Hindlimb muscle (tissue), 1 donor: ENCODE measurements around the gene TBC1D28. TPM values are rescaled to one million over a fixed set of nuclear protein-coding genes. Genes with fewer than 3 reads are reported as not detected.
"Not testable (repeated sequence)": the region's sequence is repeated elsewhere in the genome, so short reads cannot be mapped to it uniquely, and the experiment has no call there.

Experiments
- DNase-seq: peaks from one replicate; pipeline ENCODE4 v3.0.0-alpha.2; 2013
- polyA plus RNA-seq: library from polyadenylated mRNA; unstranded; fragments of 120-200 nt; gene quantifications from one replicate; pipeline ENCODE4 v1.2.1, GENCODE V29; 2013; ENCODE audit not compliant: insufficient read length

Gene TBC1D28
- 0.36 TPM for polyA plus RNA-seq

DNA sequence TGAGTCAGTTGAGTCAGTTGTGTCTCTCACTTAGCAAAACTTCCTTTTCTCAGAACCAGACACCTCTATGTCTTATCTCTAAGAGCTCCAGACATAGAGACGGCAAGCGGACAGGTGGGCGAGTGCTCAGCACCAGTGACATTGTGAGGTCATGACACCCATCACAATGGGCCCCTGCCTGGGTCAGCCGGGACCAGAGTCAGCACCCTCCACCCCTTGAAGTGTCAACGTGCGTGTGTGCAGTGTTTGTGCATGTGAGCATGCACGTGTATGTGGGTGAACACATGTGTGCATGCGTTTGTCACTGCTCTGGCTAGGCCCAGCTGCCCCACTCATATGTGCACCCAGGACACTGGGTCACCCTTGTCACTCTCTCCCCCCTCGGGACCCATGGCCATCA is at the start of gene TBC1D28:
Gene TBC1D28, minus strand, starts transcription at position 101 of the 400 bp plus-strand sequence. CDS start 3,039 bp downstream, outside the sequence.
- DNase-seq: not testable (repeated sequence)

DNA sequence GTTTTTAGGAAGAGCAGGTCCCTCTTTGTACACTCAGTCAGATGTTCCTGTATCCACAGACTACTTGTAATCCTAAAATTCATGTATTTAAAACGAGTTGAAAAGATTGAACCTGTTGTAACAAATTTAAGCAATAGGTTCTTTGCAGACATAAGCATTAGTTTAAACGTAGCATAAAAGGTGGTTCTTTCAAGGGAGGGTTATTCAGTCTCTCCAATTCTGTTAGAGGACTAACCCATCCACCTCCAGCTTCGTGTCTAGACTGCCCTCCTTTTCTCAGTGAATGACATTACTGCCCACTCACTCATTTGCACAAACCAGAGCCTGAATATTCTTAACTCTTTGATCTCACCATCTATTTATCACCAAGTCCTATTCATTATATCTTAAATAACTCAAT is 38.5 kb upstream of the TBC1D28 start:
- not testable (repeated sequence) for DNase-seq

DNA sequence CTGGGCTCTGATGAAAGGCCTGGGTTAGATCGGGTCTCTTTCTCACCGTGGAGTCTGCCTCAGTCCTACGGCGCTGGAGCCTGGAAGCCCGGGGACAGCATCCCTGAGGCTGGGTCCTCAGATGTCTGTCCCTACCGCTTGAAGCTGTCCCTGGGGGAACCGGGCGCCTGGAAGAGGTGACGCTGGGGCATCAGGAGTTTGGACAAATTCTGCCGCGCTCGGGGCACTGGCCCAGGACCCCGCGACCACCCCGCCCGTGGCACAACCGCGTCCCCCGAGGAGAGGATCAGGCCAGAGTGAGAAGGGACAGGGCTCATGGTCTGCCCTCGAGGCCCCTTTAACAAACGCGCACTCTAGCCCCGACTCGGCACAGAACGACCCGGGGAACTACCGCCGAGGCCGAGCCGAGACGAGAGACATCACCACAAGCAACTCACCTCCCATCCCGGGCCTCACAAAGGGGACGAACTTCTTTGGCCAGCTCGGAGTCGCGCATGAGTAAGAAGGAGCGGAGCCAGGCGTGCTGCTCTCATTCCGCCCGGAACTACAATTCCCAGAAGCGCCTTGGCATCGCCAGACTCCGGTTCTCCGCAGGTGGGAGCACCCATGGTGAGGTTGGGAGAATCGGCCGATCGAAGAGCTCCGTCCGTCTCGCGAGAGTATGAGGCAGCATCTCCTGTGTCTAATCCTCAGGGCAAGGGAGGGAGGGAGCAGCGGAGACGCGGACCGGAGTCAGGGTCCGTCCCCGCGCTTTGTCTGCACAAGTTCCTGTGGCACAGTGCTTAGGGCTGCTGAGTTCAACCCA is 37.8 kb upstream of the TBC1D28 start, which contains the start of gene FOXO3B:
Gene FOXO3B, minus strand, starts transcription at position 548 of the 805 bp plus-strand sequence. CDS start 663 bp downstream, outside the sequence.
- DNase-seq: peak; percentile 78

DNA sequence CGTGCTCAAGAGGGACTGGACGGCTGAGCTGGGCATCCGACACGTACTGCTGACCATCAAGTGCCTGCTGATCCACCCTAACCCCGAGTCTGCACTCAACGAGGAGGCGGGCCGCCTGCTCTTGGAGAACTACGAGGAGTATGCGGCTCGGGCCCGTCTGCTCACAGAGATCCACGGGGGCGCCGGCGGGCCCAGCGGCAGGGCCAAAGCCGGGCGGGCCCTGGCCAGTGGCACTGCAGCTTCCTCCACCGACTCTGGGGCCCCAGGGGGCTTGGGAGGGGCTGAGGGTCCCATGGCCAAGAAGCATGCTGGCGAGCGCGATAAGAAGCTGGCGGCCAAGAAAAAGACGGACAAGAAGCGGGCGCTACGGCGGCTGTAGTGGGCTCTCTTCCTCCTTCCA is 33.2 kb upstream of the TBC1D28 start:
- DNase-seq: not testable (repeated sequence)

DNA sequence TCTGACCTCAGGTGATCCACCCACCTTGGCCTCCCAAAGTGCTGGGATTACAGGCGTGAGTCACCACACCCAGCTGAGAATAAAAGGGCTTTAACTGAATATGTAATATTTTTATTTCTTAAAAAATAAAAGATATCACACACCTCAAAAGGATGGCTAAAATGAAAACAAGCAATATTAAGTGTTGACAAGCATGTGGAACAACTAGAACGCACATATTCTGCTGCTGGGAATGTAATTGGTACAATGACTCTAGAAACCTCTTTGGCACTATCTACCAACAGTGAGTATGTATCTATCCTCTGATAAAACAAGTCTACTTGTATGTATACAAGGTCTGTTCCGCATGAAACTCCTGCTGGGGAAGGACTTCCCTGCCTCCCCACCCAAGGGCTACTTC is 32.7 kb upstream of the TBC1D28 start:
- DNase-seq: not testable (repeated sequence)

DNA sequence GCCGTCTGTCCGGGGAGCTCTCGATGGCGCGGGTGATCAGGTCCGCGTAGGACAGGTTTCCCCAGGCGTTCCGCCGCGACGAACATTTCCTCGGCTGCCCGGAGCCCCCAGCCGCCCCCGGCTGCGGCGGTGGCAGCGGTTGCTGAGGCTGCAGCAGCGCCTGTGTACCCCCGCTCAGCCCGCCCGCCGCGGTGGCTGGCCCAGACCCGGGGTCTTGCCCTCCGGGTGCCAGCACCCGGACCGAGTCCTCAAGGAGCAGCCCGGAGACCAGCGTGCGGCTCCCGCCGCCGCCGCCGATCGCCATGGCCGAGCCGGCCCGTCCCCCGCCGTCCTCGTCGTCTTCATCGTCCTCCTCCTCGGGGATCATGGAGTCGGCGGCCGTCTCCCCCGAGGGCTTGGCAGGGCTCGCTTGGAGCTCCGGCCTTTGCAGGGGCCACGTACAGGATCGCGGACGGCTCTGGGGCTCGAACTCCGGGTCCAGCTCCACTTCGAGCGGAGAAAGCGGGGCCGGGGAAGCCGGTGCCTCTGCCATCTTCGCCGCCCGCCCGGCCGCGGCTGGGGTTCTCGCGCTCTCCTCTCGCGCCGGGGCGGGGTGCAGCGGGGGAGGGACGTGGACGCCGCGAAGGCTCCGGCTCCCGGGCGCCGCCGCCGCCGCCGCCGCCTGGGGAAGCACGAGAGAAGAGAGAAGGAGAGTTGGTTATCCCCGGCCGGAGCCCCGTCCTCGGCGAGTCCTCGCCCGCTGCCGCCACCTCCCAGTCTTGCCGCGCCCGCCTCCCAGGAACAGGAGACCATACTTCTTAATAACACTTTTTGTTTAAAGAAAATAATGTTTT is 28.4 kb upstream of the TBC1D28 start:
- DNase-seq: not testable (repeated sequence)

DNA sequence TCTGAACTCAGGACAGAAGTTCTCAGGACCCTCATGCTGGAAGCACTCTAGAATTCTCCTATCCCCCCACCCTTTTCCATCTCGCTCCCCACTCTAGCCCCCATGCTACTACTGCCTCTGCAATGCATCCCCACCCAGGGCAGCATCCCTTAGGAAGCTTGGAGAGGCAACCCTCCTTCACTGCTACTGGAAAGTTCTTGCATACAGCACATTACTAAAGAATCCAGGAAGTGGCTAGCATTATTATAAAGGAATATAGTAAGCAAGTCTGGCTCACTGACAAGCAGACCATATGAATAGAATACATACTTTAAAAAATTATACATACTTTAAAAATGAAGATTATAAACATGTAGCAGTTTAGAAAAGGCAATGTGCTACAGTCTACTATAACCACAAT is 24.4 kb upstream of the TBC1D28 start:
- not testable (repeated sequence) for DNase-seq

DNA sequence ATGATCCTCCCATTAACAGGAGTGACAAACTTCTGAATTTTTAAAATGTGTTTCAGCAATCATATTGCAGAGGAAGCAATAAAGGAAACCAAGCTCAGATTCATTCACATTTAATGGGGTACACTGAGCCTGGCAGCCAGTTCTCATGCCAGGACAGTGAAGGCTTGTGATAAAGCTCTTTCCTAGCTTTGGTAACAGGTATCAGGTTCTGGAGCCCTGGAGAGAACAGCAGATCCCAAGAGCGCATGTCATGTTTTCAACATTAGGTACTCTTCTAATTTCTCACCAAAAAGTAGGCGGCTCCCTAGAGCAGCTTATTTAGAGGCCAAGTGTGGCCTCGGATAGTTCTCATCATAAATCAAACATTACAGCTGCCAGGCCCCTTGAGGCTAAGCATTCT is 23.3 kb upstream of the TBC1D28 start:
- DNase-seq: not testable (repeated sequence)

DNA sequence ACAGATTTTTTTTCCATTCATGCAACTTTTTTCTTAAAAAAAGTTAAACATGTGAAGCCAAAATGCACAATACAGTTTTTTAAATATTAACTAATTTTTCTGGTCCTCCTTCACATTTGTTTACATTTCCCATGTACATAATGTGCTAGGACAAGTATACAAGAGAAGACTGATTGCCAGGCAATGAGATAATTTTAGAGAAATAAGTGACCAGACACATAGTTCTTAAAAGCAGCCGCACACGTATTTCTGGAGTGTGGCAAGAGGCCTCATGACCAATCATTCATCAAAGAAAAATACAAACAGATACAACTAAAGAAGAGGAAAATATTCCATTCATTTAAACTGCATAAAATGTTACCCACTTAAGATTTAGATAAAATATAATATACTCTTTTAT is 22.1 kb upstream of the TBC1D28 start:
- not testable (repeated sequence) for DNase-seq

DNA sequence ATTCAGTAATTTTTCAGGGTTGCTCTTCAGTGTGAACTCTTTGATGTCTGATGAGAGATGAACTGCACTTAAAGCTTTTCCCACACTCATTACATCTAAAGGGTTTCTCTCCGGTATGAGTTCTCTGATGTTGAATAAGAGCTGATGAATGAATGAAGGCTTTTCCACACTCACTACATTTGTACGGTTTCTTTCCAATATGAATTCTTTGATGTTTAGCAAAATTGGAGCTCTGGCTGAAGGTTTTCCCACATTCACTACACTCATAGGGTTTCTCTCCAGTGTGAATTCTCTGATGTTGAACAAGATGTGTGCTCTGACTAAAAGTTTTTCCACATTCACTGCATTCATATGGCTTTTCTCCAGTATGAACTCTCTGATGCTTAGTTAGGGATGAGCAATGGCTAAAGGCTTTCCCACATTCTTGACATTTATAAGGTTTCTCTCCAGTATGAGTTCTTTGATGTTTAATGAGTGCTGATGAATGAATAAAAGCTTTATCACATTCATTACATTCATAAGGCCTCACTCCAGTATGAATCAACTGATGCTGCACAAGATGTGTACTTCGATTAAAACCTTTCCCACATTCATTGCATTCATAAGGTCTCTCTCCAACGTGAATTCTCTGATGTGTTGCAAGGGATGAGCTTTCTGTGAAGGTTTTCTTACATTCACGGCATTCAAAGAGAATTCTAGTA is 17.9 kb upstream of the TBC1D28 start:
- not testable (repeated sequence) for DNase-seq

DNA sequence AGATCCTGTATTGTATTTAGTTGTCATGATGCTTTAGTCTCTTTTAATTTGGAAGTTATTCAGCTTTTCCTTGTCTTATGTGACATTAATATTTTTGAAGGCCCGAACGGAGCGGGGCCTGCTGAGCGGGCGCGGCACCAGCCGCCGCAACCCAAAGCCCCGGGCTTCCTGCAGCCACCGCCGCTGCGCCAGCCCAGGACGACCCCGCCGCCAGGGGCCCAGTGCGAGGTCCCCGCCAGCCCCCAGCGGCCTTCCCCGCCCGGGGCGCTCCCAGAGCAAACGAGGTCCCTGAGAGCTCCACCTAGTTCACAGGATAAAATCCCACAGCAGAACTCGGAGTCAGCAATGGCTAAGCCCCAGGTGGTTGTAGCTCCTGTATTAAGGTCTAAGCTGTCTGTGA is 5.9 kb upstream of the TBC1D28 start:
- DNase-seq: not testable (repeated sequence)

DNA sequence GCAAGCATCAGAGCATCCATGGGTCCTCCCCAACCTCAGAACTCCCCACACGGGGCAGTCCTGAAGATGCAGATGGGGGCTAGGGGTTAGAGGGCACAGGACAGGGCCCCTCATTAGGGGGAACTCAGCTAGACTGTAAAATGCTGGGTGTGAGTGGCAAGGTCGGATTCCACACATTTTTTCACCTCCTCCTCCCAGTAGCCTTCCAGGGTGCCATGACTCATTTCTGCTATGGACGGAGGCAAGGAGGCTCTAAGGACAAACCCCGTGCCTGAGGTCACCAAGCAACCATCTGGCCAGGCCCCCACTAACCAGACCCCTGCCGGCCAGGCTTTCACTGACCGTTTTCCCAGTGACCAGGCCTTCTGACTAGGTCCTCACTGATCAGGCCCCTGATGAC is 1.1 kb downstream of the TBC1D28 start:
- not testable (repeated sequence) for DNase-seq

DNA sequence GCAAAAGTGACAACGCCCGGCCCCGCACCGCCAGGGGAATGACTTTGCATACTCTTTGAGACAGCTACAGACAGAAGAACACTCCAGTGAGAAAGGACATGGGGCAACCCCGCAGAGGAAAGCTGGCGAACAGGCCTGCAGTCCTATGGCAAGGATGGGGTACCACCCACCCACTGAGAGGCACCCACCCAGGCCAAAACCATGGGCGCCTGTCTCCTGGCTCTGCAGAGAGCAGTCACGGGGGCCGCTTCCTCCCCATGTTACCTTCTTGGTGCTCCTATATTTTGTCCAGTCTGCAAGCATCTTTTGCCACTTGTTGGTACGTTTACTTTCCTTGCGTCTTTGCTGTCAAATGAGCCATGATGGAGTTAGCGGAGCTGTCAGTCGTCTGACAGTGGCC is 5.8 kb downstream of the TBC1D28 start:
- not testable (repeated sequence) for DNase-seq

DNA sequence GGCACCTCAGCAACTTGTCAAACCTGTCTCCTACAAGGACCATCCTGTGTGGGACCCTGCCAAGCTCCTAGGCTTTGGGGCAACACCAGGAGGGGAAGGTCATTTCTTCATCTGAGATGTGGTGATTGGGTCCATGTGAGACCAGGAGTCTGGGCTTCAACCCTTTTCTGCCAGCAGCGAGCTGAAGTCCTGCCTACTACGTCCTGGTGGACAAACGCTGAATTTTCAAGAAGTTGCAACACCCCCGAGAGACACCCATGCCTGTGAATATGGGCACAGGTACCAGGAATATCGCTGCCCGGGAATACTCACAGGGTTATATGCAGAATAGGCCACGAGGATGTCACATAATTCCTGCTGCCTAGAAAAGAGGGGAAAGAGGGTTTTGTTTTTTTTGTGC is 8.0 kb downstream of the TBC1D28 start:
- not testable (repeated sequence) for DNase-seq

DNA sequence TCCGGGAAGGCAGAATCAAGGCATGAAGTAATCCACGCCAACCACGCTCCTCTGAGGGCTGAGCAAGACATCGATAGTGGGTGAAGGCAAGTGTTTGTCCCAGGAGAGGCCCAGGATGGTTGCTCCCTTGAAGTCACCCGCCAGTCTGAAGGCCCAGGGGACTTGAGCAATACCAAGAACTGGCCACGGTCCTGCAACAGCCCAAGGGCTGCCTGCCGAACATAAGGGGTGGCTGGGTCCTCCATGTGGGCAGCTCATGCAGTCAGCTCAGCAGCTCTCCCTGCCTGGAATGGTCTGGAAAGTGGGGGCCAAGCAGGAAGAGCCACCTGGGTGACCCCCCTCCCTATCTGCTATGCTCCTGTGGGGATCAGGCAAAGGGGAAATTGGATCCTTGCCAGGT is 8.4 kb downstream of the TBC1D28 start:
- not testable (repeated sequence) for DNase-seq

DNA sequence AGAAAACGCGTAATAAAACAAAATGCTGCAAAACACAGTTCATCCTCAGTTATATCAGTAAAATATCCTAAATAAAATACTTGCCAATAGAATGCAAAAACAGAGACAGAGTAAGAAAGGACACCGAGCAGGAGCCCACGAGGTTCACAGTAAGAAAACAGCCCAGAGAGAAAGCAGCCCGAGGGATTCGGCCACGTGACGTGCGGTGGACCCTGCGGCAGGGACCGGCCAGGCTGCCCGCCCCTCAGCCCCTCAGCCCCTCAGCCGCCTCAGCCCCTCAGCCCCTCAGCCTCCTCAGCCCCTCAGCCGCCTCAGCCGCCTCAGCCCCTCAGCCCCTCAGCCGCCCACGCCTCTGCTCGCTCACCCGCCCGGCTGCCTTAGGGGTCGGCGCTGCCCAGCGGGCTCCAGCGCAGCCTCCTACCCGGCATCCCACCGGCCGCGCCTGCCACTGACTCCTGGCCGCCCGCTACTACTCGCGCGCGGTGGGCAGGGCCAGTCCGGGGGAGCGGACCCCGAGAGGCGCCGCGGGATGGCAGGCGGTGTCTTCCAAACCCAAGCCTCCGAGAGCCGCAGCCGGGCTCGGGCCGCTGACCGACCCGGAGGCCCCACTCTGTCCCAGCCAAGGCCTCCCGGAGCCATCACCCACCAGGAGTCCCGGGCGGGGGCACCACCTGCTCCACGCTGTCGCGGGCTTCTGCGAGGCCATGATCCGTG is 9.5 kb downstream of the TBC1D28 start:
- DNase-seq: not testable (repeated sequence)

DNA sequence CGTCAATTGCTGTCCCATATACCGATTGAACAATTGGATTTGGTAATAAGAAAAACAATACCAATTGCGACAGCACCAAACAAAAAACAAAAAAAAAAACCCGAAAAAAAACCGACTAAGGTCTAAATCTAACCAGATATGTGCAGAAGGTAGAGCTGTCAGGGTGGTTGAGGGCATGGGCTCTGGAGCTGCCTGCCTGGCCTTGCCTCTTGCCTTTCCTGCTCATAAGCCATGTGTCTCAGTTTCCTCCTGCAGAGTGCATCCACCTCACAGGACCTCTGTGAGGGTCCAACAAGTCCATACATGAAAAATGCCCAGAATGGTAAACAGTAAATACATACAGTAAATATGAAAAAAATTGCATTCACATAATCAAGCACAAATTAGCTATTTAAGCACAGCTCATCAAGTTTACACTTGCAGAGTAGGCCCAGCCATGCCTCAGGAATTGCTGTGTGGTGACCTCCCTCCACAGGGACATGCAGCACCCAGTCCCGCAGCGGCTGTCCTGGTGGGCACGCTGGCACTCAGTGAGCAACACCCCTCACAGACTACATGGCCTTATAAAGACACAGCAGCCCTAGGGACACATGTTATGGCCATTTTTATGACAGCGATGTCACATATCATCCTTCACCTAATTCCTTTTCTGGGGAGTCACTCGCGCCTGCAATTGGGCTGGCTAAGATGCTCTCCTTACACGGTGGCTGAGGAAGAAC is 17.9 kb downstream of the TBC1D28 start:
- DNase-seq: no peak

DNA sequence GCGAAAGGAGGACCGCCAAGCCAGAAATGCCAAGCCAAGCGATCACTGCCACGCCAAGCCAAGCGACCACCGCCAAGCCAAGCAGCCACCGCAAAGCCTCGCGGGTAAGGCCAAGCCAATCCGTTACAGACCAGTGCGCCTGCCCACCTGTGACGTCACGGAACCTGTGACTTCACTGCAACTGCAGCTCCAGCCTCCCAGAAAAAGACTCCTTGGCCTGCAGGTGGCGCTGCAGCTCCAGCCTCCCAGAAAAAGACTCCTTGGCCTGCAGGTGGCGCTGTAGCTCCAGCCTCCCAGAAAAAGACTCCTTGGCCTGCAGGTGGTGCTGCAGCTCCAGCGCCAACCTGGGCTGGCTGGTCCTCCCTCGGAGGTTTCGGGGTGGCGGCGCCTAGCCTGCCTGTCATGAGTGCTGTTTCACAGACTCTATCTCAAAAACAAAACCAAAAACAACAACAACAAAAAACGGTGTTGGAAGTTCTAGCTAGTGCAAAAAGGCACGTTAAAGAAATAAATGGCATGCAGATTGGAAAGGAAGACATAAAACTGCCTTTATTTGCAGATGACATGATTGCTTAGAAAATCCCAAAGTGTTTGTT is 18.6 kb downstream of the TBC1D28 start:
- DNase-seq: peak; percentile 86

DNA sequence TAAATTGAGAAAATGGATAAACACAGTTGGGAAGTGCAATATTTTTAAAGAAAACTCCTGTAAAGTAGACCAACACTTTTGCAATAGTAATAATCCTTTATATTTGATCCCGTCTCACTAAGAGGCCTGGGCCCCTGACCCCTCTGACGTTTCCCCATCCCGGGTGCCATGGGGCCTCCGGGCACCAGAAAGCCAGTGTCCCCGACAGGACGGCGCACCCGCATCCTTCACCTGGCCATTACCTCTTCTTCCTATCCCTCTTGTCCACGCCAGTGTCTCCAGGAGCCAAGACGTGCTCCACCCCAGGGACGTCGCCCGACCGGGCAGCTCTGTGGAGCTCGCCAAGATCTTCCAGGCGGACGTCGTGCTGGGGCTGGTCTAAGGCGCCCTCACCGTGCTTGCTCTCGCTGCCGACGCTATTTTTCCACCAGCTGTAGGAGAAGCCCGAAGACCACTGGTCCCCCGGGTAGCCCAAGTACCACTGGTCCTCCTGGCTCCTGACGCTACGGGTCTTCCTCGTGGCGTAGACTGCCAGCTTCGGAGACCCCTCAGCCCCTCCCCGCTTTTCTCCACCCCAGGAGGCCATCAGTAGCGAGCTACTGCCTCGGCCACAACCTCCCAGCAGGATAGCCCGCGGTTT is 19.2 kb downstream of the TBC1D28 start:
- peak; percentile 29 for DNase-seq

DNA sequence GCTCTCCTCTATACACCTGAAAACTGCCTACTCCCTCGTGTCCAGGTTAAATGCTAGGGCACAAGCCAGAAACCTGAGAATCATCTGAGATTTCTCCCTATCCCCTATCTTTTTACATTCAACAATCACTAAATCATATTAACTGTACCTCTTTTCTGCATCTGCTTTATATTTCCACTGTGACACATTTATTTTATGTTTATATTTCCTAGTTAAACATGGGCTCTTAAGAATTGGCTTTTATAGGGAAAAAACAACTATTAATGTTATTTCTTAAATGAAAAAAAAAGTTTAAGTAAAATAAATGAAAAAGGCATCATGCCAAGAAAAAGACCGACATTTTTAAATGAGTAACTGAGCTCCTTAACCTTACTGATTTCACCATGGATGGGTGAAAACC is 26.6 kb downstream of the TBC1D28 start:
- not testable (repeated sequence) for DNase-seq
